Panc1 (cell line): ENCODE measurements around the gene WDR36. TPM values are rescaled to one million over a fixed set of nuclear protein-coding genes. Genes with fewer than 3 reads are reported as not detected.

Source experiments
- ATAC-seq: fragments of 200-7000 bp; cut with Tn5 transposase; 2 replicates; pipeline ENCODE4 v1.9.1; 2020; ENCODE audit warnings: mild to moderate bottlenecking, moderate library complexity
- BruUV-seq: library from RNA; stranded (reverse); fragments of 400-500 nt; replicated peaks from 2 replicates; lab custom pipeline; 2021; lab: Mats Ljungman, UMichigan
- CTCF ChIA-PET: fragments of 300-600 bp; sonication (Branson Sonifier 250); formaldehyde crosslinking; loops from one replicate; lab custom pipeline; 2022; ENCODE audit warnings: antibody characterized with exemption; lab: Charles Lee
- POLR2A ChIA-PET: fragments of 300-600 bp; sonication (Branson Sonifier 250); formaldehyde crosslinking; loops from one replicate; lab custom pipeline; 2022; ENCODE audit warnings: antibody characterized with exemption; lab: Charles Lee
- DNase-seq: peaks from one replicate; pipeline ENCODE4 v3.0.0-alpha.2; 2010; ENCODE audit warnings: low read depth, low spot score
- H3K27ac ChIP-seq: 2 replicates; pipeline ENCODE4 v1.5.1; 2011; ENCODE audit warnings: mild to moderate bottlenecking, low read length, inconsistent platforms
- H3K27me3 ChIP-seq: fragments of 200-500 bp; sonication (Bioruptor generic); 2 replicates; pipeline ENCODE4 v1.6.0; 2014; ENCODE audit warnings: low read length, inconsistent platforms; ENCODE audit not compliant: control insufficient read depth, insufficient read depth
- H3K36me3 ChIP-seq: fragments of 200-500 bp; sonication (Bioruptor generic); 2 replicates; pipeline ENCODE4 v1.5.1; 2014; ENCODE audit warnings: inconsistent platforms, mild to moderate bottlenecking, low read length, moderate library complexity; ENCODE audit not compliant: control insufficient read depth, insufficient read depth
- H3K4me1 ChIP-seq: 2 replicates; pipeline ENCODE4 v1.5.1; 2011; ENCODE audit warnings: inconsistent platforms, mild to moderate bottlenecking, low read length, moderate library complexity; ENCODE audit not compliant: control insufficient read depth, insufficient read depth
- H3K4me3 ChIP-seq, 2 experiments: 2 replicates each; pipeline ENCODE4 v1.5.1; 2011 to 2012; ENCODE audit warnings: low read depth in 2 of 2, low read length in 2 of 2, mild to moderate bottlenecking in 2 of 2, inconsistent platforms in 1 of 2, moderate library complexity in 1 of 2
- H3K9me3 ChIP-seq: fragments of 200-500 bp; sonication (Bioruptor generic); 2 replicates; pipeline ENCODE4 v1.5.1; 2014; ENCODE audit warnings: low read depth, mild to moderate bottlenecking, inconsistent platforms, low read length, moderate library complexity; ENCODE audit not compliant: control insufficient read depth, insufficient read depth
- POLR2AphosphoS5 ChIP-seq: IDR thresholded peaks from 2 replicates; pipeline ENCODE4 v1.6.1; 2012; ENCODE audit warnings: mild to moderate bottlenecking, low read depth, low read length, moderate library complexity
- REST ChIP-seq, 2 experiments: IDR thresholded peaks; 2 replicates each; pipeline ENCODE4 v1.6.1; 2011 to 2012; ENCODE audit warnings: low read depth in 2 of 2, control low read depth in 1 of 2, low read length in 1 of 2, mild to moderate bottlenecking in 1 of 2, moderate library complexity in 1 of 2; ENCODE audit not compliant: insufficient read depth in 1 of 2
- SIN3A ChIP-seq: IDR thresholded peaks from 2 replicates; pipeline ENCODE4 v1.6.1; 2012; ENCODE audit warnings: low read depth, mild to moderate bottlenecking, low read length, moderate library complexity, borderline replicate concordance; ENCODE audit not compliant: insufficient read depth
- TCF7L2 ChIP-seq: IDR thresholded peaks from 2 replicates; pipeline ENCODE4 v1.6.1; 2011; ENCODE audit warnings: mild to moderate bottlenecking, low read depth, low read length, inconsistent platforms
- in situ Hi-C: cut with HindIII; loops from 2 replicates; pipeline ENCODE4 v1.10.0; 2016; ENCODE audit warnings: low sequenced_read_pairs, low pct_unique_long_range_greater_than_20kb
- intact Hi-C: fragments of 100-400 bp; cut with micrococcal nuclease; formaldehyde crosslinking; loops from one replicate; pipeline ENCODE4 v1.10.0; 2022; ENCODE audit not compliant: unreplicated experiment
- total RNA-seq: library from RNA; stranded (reverse); gene quantifications from one replicate; pipeline ENCODE4 v1.2.1, GENCODE V29; 2021; ENCODE audit not compliant: unreplicated experiment
- TF ChIP-seq, protein P1 (sequence below): fragments of 450-650 bp; IDR thresholded peaks from 2 replicates; pipeline ENCODE4 v1.5.1; 2017; ENCODE audit warnings: mild to moderate bottlenecking

Gene WDR36
- total RNA-seq, 1 experiment from 2014 or later, result 33.9 TPM

GRCh38 chr5:111165058-111165457 is 72.9 kb downstream of the WDR36 start:
- in situ Hi-C loops (no loop called here), intact Hi-C loops (no loop called here)
- H3K27me3 ChIP-seq, result no peaks in the 10 kb centered on the region
- TF ChIP-seq POLR2AphosphoS5 (no peak), TCF7L2 (no peak), SIN3A (no peak), REST (IDR thresholded peaks at IDR 0.05; ENCODE audit: insufficient read depth in 1 of 2, low read depth in 2 of 2, low read length in 1 of 2) (no peak)
- TF ChIP-seq, protein P1, sequence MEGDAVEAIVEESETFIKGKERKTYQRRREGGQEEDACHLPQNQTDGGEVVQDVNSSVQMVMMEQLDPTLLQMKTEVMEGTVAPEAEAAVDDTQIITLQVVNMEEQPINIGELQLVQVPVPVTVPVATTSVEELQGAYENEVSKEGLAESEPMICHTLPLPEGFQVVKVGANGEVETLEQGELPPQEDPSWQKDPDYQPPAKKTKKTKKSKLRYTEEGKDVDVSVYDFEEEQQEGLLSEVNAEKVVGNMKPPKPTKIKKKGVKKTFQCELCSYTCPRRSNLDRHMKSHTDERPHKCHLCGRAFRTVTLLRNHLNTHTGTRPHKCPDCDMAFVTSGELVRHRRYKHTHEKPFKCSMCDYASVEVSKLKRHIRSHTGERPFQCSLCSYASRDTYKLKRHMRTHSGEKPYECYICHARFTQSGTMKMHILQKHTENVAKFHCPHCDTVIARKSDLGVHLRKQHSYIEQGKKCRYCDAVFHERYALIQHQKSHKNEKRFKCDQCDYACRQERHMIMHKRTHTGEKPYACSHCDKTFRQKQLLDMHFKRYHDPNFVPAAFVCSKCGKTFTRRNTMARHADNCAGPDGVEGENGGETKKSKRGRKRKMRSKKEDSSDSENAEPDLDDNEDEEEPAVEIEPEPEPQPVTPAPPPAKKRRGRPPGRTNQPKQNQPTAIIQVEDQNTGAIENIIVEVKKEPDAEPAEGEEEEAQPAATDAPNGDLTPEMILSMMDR, result no peak
- H3K9me3 ChIP-seq, result no peaks in the 10 kb centered on the region
- CTCF ChIA-PET, result no interaction called here
- DNase-seq, result no peak
- no peak overlapping the region for H3K4me3 ChIP-seq
- no peak for ATAC-seq
- H3K27ac ChIP-seq, result no peak overlapping the region
- H3K36me3 ChIP-seq, result no peaks in the 10 kb centered on the region
- POLR2A ChIA-PET, result no interaction called here
- no peaks in the 10 kb centered on the region for H3K4me1 ChIP-seq
- no TSS peak for BruUV-seq

GRCh38 chr5:111167551-111167950 is 75.4 kb downstream of the WDR36 start:
- POLR2A ChIA-PET, result no interaction called here
- Histone ChIP-seq H3K27ac (no peak overlapping the region), H3K4me1 (no peaks in the 10 kb centered on the region), H3K9me3 (no peaks in the 10 kb centered on the region), H3K36me3 (no peaks in the 10 kb centered on the region), H3K4me3 (no peak overlapping the region), H3K27me3 (no peaks in the 10 kb centered on the region)
- no TSS peak for BruUV-seq
- no peak for DNase-seq
- ATAC-seq, result no peak
- CTCF ChIA-PET, result no interaction called here
- in situ Hi-C loops (no loop called here), intact Hi-C loops (no loop called here)
- no peak for TF ChIP-seq SIN3A
- no peak for TF ChIP-seq REST (IDR thresholded peaks at IDR 0.05; ENCODE audit: insufficient read depth in 1 of 2, low read depth in 2 of 2, low read length in 1 of 2)
- no peak for TF ChIP-seq TCF7L2
- TF ChIP-seq POLR2AphosphoS5, result no peak
- TF ChIP-seq, protein P1, result no peak
